HUES6 (cell line): ENCODE measurements around the gene FRMD8.

ENCODE experiments used
- H3K27ac ChIP-seq: 2 replicates; pipeline ENCODE4 v1.7.0; 2013; ENCODE audit warnings: low read depth, mild to moderate bottlenecking, low read length, inconsistent platforms
- H3K27me3 ChIP-seq: 2 replicates; pipeline ENCODE4 v1.6.1; 2013; ENCODE audit warnings: low read length; ENCODE audit not compliant: control insufficient read depth, insufficient read depth
- H3K36me3 ChIP-seq: 2 replicates; pipeline ENCODE4 v1.6.1; 2013; ENCODE audit warnings: low read length; ENCODE audit not compliant: control insufficient read depth, insufficient read depth
- H3K4me1 ChIP-seq: 2 replicates; pipeline ENCODE4 v1.6.1; 2013; ENCODE audit warnings: low read length; ENCODE audit not compliant: control insufficient read depth, insufficient read depth
- H3K4me3 ChIP-seq: 2 replicates; pipeline ENCODE4 v1.5.1; 2013; ENCODE audit warnings: low read depth, low read length
- H3K9ac ChIP-seq: one replicate; pipeline ENCODE4 v1.6.1; 2013; ENCODE audit warnings: mild to moderate bottlenecking, low read length
- H3K9me3 ChIP-seq: 2 replicates; pipeline ENCODE4 v1.6.1; 2013; ENCODE audit warnings: low read depth, low read length; ENCODE audit not compliant: control insufficient read depth, insufficient read depth

The FRMD8 gene

GRCh38 chr11:65435411-65435931 lies 49.0 kb downstream of the FRMD8 start:
- peaks cover 57% of the 10 kb centered on the region for H3K36me3 ChIP-seq
- no peaks in the 10 kb centered on the region for H3K9me3 ChIP-seq
- H3K4me3 ChIP-seq: no peak overlapping the region
- H3K27ac ChIP-seq: no peak overlapping the region
- no peaks in the 10 kb centered on the region for H3K27me3 ChIP-seq
- H3K9ac ChIP-seq: no peak overlapping the region
- H3K4me1 ChIP-seq: 0 out of 2 replicates have a peak, but pooled peaks cover under 1% of the 10 kb centered on the region

GRCh38 chr11:65435981-65436411 lies 49.6 kb downstream of the FRMD8 start:
- Histone ChIP-seq H3K36me3 (peaks cover 55% of the 10 kb centered on the region), H3K4me1 (no peaks in the 10 kb centered on the region; the same call in 1 of the 2 replicates), H3K4me3 (no peak overlapping the region), H3K27ac (no peak overlapping the region), H3K9me3 (no peaks in the 10 kb centered on the region), H3K9ac (no peak overlapping the region), H3K27me3 (no peaks in the 10 kb centered on the region)

- H3K4me3 ChIP-seq: no peak overlapping the region
- H3K36me3 ChIP-seq: peaks cover 56% of the 10 kb centered on the region
- no peaks in the 10 kb centered on the region; the same call in 1 of the 2 replicates for H3K4me1 ChIP-seq
- H3K27me3 ChIP-seq: no peaks in the 10 kb centered on the region
- H3K9me3 ChIP-seq: no peaks in the 10 kb centered on the region
- no peak overlapping the region for H3K9ac ChIP-seq
- no peak overlapping the region for H3K27ac ChIP-seq
Observed at GRCh38 chr11:65436412-65437032, 50.1 kb downstream of the FRMD8 start.

- Histone ChIP-seq H3K27ac (no peak overlapping the region), H3K4me1 (no peaks in the 10 kb centered on the region; the same call in 1 of the 2 replicates), H3K36me3 (peaks cover 64% of the 10 kb centered on the region), H3K4me3 (no peak overlapping the region), H3K9me3 (no peaks in the 10 kb centered on the region), H3K27me3 (no peaks in the 10 kb centered on the region), H3K9ac (no peak overlapping the region)
Observed at GRCh38 chr11:65437436-65438227, 51.2 kb downstream of the FRMD8 start.

GRCh38 chr11:65438257-65439151 lies 52.1 kb downstream of the FRMD8 start:
- Histone ChIP-seq H3K27me3 (no peaks in the 10 kb centered on the region), H3K9ac (no peak overlapping the region), H3K4me1 (no peaks in the 10 kb centered on the region; the same call in 1 of the 2 replicates), H3K9me3 (no peaks in the 10 kb centered on the region), H3K27ac (no peak overlapping the region), H3K36me3 (peaks cover 65% of the 10 kb centered on the region), H3K4me3 (no peak overlapping the region)

GRCh38 chr11:65439331-65440181 lies 53.1 kb downstream of the FRMD8 start:
- Histone ChIP-seq H3K27me3 (no peaks in the 10 kb centered on the region), H3K4me1 (no peaks in the 10 kb centered on the region; the same call in 1 of the 2 replicates), H3K36me3 (peaks cover 69% of the 10 kb centered on the region), H3K4me3 (no peak overlapping the region), H3K27ac (no peak overlapping the region), H3K9ac (no peak overlapping the region), H3K9me3 (no peaks in the 10 kb centered on the region)

- Histone ChIP-seq H3K27me3 (no peaks in the 10 kb centered on the region), H3K4me1 (no peaks in the 10 kb centered on the region; the same call in 1 of the 2 replicates), H3K36me3 (peaks cover 61% of the 10 kb centered on the region), H3K4me3 (no peak overlapping the region), H3K9ac (no peak overlapping the region), H3K9me3 (no peaks in the 10 kb centered on the region), H3K27ac (no peak overlapping the region)
Observed at GRCh38 chr11:65440831-65441499, 54.5 kb downstream of the FRMD8 start.

GRCh38 chr11:65442842-65443331 lies 56.5 kb downstream of the FRMD8 start:
- H3K9me3 ChIP-seq: no peaks in the 10 kb centered on the region
- H3K4me3 ChIP-seq: no peak overlapping the region
- H3K4me1 ChIP-seq: no peaks in the 10 kb centered on the region; the same call in 1 of the 2 replicates
- peaks cover 48% of the 10 kb centered on the region for H3K36me3 ChIP-seq
- H3K27ac ChIP-seq: no peak overlapping the region
- no peaks in the 10 kb centered on the region for H3K27me3 ChIP-seq
- H3K9ac ChIP-seq: no peak overlapping the region

GRCh38 chr11:65444314-65445051 lies 58.0 kb downstream of the FRMD8 start:
- Histone ChIP-seq H3K9ac (no peak overlapping the region), H3K9me3 (no peaks in the 10 kb centered on the region; the same call in 1 of the 2 replicates), H3K36me3 (peaks cover 36% of the 10 kb centered on the region), H3K27ac (no peak overlapping the region), H3K4me3 (no peak overlapping the region), H3K4me1 (peaks cover 8% of the 10 kb centered on the region; the same call in 1 of the 2 replicates), H3K27me3 (no peaks in the 10 kb centered on the region)
